Kasumi-1 (cell line): Measurements from ENCODE around the gene TNFAIP8L3.
A peak's percentile ranks its signal among the peaks of the same experiment; 100 is the strongest.
"Not testable (repeated sequence)": the region's sequence is repeated elsewhere in the genome, so short reads cannot be mapped to it uniquely, and the experiment has no call there.

ENCODE experiments used
- DNase-seq, 2 experiments: peaks; one replicate each; lab custom pipeline; 2025; lab: John Stamatoyannopoulos, UW

The TNFAIP8L3 gene

GRCh38 chr15:51060030-51060673 lies 34.6 kb downstream of the TNFAIP8L3 start:
- DNase-seq, result no peak

DNA sequence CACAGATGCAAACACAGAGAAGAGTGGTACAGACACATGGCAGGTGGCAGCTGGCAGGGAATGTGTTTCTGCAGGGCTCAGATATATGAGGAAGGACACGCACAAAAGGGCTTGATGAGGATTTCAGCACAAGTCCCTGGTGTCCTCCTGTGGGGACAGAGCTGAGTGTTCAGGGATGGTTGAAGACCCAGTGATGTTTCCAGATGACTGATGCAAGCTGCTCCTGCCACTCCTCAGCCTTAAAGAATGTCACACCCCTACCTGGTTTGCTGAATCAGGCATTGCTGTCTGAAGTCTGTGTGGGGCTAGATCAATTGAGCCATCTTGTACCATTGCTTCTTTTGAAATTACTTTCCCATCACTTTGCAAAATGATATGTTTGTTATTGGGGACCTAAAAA lies 40.2 kb downstream of the TNFAIP8L3 start:
- no peak for DNase-seq

- no peak for DNase-seq
Measured at GRCh38 chr15:51053571-51053970, 41.1 kb downstream of the TNFAIP8L3 start.

DNA sequence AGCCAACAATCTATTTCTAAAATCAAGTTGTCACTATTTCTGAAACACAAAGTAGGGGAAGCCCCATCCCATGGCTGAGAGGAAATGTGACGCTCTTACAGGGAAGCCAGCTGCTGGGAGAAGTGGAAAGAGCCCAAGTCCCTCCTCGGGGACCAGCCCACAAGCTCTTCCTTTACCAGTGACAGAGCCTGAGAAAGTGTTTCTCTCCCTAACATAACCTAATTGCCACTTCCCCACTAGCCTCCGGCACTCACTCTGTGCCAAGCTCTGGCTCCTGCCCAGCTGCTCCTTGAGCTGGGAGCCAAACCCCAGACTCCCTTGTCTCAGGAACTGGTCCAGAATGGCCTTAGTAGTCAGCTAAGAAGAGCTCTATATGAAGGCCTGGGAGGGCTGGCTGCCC lies 42.9 kb downstream of the TNFAIP8L3 start:
- DNase-seq, result peak in 1 of 2 experiments; percentile 3

- no peak for DNase-seq
Measured at GRCh38 chr15:51049081-51049480, 45.6 kb downstream of the TNFAIP8L3 start.

DNA sequence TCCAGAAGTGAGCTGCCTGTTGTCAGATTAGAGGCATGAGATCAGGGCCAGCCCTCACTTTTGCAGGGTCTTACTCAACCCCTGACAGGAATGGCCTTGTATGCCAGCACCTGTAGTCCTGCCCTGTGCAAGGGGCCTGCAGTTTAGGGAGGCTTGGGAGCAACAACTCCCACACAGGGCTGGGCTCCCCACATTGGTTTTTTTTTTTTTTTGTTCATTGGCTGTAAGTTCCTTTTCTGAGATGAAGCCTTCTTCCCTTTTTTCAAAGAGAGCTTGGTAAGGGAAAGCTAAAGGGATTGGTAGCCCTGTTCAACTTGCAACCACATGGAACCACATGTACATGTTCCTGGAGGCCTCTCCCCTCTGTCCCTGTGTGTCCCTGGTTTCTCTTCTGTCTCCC lies 46.4 kb downstream of the TNFAIP8L3 start:
- peak; percentile 67 to 72 for DNase-seq

DNA sequence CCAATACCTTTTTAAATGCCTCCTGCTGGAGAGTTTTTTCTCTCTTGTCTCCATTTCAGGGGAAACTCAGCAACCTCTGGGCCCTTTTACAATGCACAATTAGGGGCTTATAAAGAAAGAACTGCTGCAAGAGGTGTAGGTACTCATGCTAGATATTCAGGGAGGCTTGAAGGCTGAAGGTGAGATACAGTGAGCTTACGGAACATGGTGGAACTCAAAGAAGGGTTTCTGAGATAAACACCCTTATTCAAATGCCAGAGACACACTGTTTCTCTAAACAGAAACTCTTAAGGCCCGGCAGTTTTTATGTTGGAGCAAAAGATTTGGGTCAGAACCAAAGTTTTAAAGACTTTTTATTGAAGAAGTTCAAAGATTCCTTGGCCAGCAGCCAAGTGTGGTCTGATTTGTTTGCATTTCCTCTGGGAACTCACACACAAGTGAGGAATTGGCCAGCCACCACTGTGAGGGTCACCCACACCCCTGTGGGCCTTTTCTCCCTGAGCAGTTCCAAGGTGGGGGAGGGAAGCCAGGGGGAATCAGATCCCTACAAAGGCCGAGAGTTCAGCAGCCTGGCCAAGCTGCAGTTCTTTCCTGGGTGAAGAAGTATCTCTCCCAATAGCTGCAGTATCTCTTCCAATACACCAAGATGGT lies 47.8 kb downstream of the TNFAIP8L3 start:
- no peak for DNase-seq

GRCh38 chr15:51046016-51046415 lies 48.7 kb downstream of the TNFAIP8L3 start:
- no peak for DNase-seq

DNA sequence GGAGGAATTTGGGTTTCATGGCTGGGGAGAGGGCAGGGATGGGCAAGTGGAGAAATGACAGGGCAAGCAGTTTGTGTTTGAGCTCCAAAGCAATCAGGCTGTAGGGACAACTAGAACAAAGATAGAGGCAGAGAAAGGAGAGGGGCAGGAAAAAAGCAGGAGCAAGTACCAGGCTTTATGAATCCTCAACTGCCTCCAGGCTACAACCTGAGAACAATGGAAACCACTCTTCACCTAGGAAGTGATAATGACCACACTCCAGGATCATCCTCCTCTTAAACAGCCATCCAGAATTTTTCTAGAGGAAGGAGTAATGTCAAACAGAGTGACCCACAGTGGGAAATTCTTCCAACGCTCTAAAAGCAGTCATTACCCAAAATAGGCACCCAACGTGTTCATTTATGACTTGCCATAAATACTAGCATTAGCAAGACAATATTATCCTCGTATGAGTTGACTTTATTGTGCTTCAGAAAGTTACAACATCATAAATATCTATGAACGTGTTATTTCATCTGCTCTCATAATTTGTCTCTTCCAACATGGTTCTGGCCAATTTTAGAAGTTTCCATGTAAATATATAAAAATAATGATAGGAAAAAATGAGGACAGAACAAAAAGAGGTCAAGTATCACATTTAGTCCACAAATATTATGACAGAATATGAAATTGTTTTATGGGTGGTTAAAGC lies 50.5 kb downstream of the TNFAIP8L3 start:
- DNase-seq, result no peak

- DNase-seq, result no peak
Measured at GRCh38 chr15:51038974-51039319, 55.8 kb downstream of the TNFAIP8L3 start.

GRCh38 chr15:51038162-51038973 lies 56.3 kb downstream of the TNFAIP8L3 start:
- no peak for DNase-seq

DNA sequence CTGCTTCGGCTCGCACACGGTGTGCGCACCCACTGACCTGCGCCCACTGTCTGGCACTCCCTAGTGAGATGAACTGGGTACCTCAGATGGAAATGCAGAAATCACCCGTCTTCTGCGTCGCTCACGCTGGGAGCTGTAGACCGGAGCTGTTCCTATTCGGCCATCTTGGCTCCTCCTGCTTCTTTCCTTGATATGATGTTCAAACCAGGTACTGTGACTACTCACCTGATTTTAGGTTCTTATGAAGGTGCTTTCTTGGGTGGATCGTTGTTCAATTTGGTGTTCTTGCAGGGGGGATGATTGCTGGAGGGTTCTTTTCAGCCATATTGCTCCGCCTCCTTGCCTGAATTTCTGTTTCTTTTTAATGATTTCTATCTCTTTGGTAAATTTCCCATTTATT lies 57.2 kb downstream of the TNFAIP8L3 start:
- DNase-seq, result not testable (repeated sequence)

- no peak for DNase-seq
Measured at GRCh38 chr15:51030649-51031316, 63.9 kb downstream of the TNFAIP8L3 start.

GRCh38 chr15:51025454-51025846 lies 69.3 kb downstream of the TNFAIP8L3 start:
- no peak for DNase-seq

DNA sequence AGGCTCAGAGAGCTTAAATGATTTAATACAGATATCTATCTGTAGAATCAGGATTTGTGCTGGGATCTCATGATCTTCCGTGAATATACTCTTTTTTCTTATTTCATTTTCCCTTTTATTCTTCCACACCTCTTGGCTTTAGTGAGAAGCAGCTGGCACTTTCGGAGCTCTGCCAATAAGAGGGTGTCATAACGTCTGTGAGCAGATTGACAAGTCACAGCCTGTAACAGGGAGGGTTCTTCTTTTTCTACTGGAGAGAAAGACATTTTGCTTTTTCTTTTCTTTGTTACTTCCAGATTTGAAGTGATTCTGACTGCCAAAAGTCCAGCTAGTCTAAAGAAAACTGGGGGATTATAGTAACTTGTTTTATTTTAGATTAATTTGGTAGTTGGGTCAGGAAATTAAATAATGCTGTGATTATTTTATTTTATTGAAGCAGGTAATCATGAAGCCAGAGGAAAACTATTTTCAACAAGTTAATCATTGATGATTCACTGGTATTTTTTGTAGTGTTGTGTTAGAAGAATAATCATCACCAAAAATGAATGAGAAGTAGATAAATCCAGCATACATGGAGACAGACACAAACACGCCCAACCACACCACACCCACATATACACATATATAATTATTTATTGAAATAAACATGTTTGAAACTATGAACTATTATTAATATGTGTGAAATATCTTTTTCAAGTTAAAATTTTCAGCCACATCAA lies 69.8 kb downstream of the TNFAIP8L3 start:
- no peak for DNase-seq

GRCh38 chr15:51023499-51023898 lies 71.2 kb downstream of the TNFAIP8L3 start:
- no peak for DNase-seq

- DNase-seq, result no peak
Measured at GRCh38 chr15:51022206-51022605, 72.5 kb downstream of the TNFAIP8L3 start.

DNA sequence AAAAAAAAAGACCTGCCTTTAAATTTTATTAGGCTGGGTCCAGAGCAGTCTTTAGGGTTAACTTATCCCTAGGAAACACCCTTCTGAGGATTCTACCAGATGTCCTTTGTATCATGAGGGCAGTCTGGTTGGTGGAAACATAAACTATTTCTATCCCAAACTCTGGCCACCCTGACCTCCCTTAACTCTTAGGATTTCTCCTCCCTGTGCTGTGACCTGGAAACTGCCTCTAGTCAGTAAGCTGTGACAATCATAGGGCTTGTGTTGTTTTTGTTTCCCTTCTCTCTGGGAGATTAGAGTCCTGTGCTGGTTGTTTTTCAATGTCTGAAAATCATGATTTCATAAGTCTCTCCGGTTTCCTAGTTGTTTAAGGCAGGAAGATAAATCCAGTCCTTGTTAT lies 78.1 kb downstream of the TNFAIP8L3 start:
- no peak for DNase-seq

- DNase-seq, result no peak
Measured at GRCh38 chr15:51011212-51011611, 83.5 kb downstream of the TNFAIP8L3 start.

DNA sequence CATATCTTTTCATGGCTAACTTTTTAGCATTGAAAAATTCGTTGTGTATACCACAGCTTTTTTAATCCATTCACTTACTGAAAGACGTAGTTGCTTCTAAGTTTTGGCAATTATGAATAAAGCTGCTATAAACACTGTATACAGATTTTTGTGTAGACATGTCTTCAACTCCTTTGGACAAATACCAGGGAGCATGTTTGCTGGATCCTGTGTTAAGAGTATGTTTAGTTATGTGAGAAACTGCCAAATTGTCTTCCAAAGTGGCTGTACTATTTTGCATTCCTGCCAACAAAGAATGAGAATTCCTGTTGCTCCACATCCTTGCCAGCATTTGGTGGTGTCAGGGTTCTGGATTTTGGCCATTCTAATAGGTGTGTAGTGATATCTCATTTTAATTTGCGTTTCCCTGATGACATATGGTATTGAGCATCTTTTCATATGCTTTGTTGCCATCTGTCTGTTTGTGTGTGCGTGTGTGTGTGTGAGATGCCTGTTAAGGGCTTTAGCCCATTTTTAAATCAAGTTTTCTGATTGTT lies 87.5 kb downstream of the TNFAIP8L3 start:
- DNase-seq, result no peak
